HUES64 (cell line): ENCODE measurements around the gene SMIM24.
"Not testable (repeated sequence)": the region's sequence is repeated elsewhere in the genome, so short reads cannot be mapped to it uniquely, and the experiment has no call there.

Experiments used
- H3K27ac ChIP-seq: 2 replicates; pipeline ENCODE4 v1.7.0; 2013; ENCODE audit warnings: low read depth, low read length, inconsistent platforms
- H3K27me3 ChIP-seq: 2 replicates; pipeline ENCODE4 v1.6.1; 2013; ENCODE audit warnings: mild to moderate bottlenecking, low read length; ENCODE audit not compliant: insufficient read depth
- H3K36me3 ChIP-seq: 2 replicates; pipeline ENCODE4 v1.6.1; 2013; ENCODE audit warnings: mild to moderate bottlenecking, low read length; ENCODE audit not compliant: insufficient read depth
- H3K4me1 ChIP-seq: 2 replicates; pipeline ENCODE4 v1.6.1; 2013; ENCODE audit warnings: mild to moderate bottlenecking, low read length, moderate library complexity; ENCODE audit not compliant: insufficient read depth
- H3K4me3 ChIP-seq: 2 replicates; pipeline ENCODE4 v1.5.1; 2013; ENCODE audit warnings: mild to moderate bottlenecking, low read length, moderate library complexity
- H3K9ac ChIP-seq: 2 replicates; pipeline ENCODE4 v1.6.1; 2013; ENCODE audit warnings: mild to moderate bottlenecking, low read depth, low read length
- H3K9me3 ChIP-seq: 2 replicates; pipeline ENCODE4 v1.6.1; 2013; ENCODE audit warnings: low read depth, low read length; ENCODE audit not compliant: insufficient read depth
- WGBS: fragments of 150-250, 120-280 bp; methylation state at CpG from one replicate; pipeline ENCODE4 v1.1.7; 2013; ENCODE audit warnings: missing lambda C conversion rate; 5-methylcytosine and 5-hydroxymethylcytosine counted together

Gene SMIM24

GRCh38 chr19:3513229-3514140 is 33.2 kb upstream of the SMIM24 start:
- Histone ChIP-seq H3K36me3 (peaks cover 19% of the 10 kb centered on the region; the same call in 1 of the 2 replicates), H3K9ac (no peak overlapping the region; the same call in 1 of the 2 replicates), H3K4me1 (peaks cover 8% of the 10 kb centered on the region), H3K27me3 (no peaks in the 10 kb centered on the region), H3K9me3 (no peaks in the 10 kb centered on the region), H3K27ac (no peak overlapping the region), H3K4me3 (no peak overlapping the region)
- 93% methylated on average over 23 of the region's 23 CpGs for WGBS

- Histone ChIP-seq H3K4me1 (0 out of 2 replicates have a peak, but pooled peaks cover 1% of the 10 kb centered on the region), H3K9ac (no peak overlapping the region), H3K9me3 (no peaks in the 10 kb centered on the region), H3K27me3 (no peaks in the 10 kb centered on the region), H3K27ac (no peak overlapping the region), H3K36me3 (peaks cover 19% of the 10 kb centered on the region; the same call in 1 of the 2 replicates), H3K4me3 (no peak overlapping the region)
- 92% methylated on average over 17 of the region's 17 CpGs for WGBS
Observed at GRCh38 chr19:3512562-3513228, 32.4 kb upstream of the SMIM24 start.

GRCh38 chr19:3511506-3512251 is 31.4 kb upstream of the SMIM24 start:
- WGBS: 95% methylated on average over 26 of the region's 26 CpGs
- Histone ChIP-seq H3K4me3 (no peak overlapping the region), H3K9me3 (no peaks in the 10 kb centered on the region), H3K4me1 (peaks cover 2% of the 10 kb centered on the region; the same call in 1 of the 2 replicates), H3K36me3 (peaks cover 19% of the 10 kb centered on the region; the same call in 1 of the 2 replicates), H3K27ac (no peak overlapping the region), H3K27me3 (no peaks in the 10 kb centered on the region), H3K9ac (no peak overlapping the region)

GRCh38 chr19:3510727-3511126 is 30.4 kb upstream of the SMIM24 start:
- peaks cover 2% of the 10 kb centered on the region; the same call in 1 of the 2 replicates for H3K4me1 ChIP-seq
- H3K9ac ChIP-seq: no peak overlapping the region
- H3K27me3 ChIP-seq: no peaks in the 10 kb centered on the region
- no peak overlapping the region for H3K27ac ChIP-seq
- H3K36me3 ChIP-seq: peaks cover 19% of the 10 kb centered on the region; the same call in 1 of the 2 replicates
- H3K9me3 ChIP-seq: no peaks in the 10 kb centered on the region
- no peak overlapping the region for H3K4me3 ChIP-seq
- WGBS: 94% methylated on average over 22 of the region's 22 CpGs

- Histone ChIP-seq H3K27ac (no peak overlapping the region), H3K9ac (no peak overlapping the region), H3K27me3 (no peaks in the 10 kb centered on the region), H3K4me1 (peaks cover 2% of the 10 kb centered on the region; the same call in 1 of the 2 replicates), H3K36me3 (peaks cover 19% of the 10 kb centered on the region; the same call in 1 of the 2 replicates), H3K9me3 (no peaks in the 10 kb centered on the region), H3K4me3 (no peak overlapping the region)
- 94% methylated on average over 15 of the region's 15 CpGs for WGBS
Observed at GRCh38 chr19:3509566-3509989, 29.3 kb upstream of the SMIM24 start.

- Histone ChIP-seq H3K9me3 (no peaks in the 10 kb centered on the region), H3K4me3 (no peak overlapping the region), H3K4me1 (peaks cover 2% of the 10 kb centered on the region; the same call in 1 of the 2 replicates), H3K27ac (no peak overlapping the region), H3K36me3 (peaks cover 19% of the 10 kb centered on the region; the same call in 1 of the 2 replicates), H3K9ac (no peak overlapping the region), H3K27me3 (no peaks in the 10 kb centered on the region)
- 95% methylated on average over 23 of the region's 23 CpGs for WGBS
Observed at GRCh38 chr19:3508771-3509535, 28.6 kb upstream of the SMIM24 start.

GRCh38 chr19:3508121-3508661 is 27.9 kb upstream of the SMIM24 start:
- not testable (repeated sequence) for H3K9me3 ChIP-seq, H3K4me3 ChIP-seq, H3K27me3 ChIP-seq, H3K4me1 ChIP-seq, H3K27ac ChIP-seq, H3K9ac ChIP-seq
- H3K36me3 ChIP-seq: peaks cover 19% of the 10 kb centered on the region; the same call in 1 of the 2 replicates
- WGBS: 93% methylated on average over 18 of the region's 18 CpGs

- WGBS: 12% methylated on average over 26 of the region's 31 CpGs
- Histone ChIP-seq H3K4me3 (peak overlapping the region; percentile 72), H3K27me3 (no peaks in the 10 kb centered on the region), H3K27ac (no peak overlapping the region), H3K9ac (peak overlapping the region; percentile 42; the same call in 1 of the 2 replicates), H3K4me1 (peaks cover 2% of the 10 kb centered on the region; the same call in 1 of the 2 replicates), H3K9me3 (no peaks in the 10 kb centered on the region), H3K36me3 (peaks cover 19% of the 10 kb centered on the region; the same call in 1 of the 2 replicates)
Observed at GRCh38 chr19:3507371-3508120, 27.2 kb upstream of the SMIM24 start.

GRCh38 chr19:3506384-3507340 is 26.3 kb upstream of the SMIM24 start:
- H3K27me3 ChIP-seq: no peaks in the 10 kb centered on the region
- H3K36me3 ChIP-seq: peaks cover 19% of the 10 kb centered on the region; the same call in 1 of the 2 replicates
- WGBS: under 1% methylated on average over 69 of the region's 69 CpGs
- peak overlapping the region; percentile 72 for H3K4me3 ChIP-seq
- H3K4me1 ChIP-seq: peaks cover 2% of the 10 kb centered on the region; the same call in 1 of the 2 replicates
- peak overlapping the region; percentile 28; the same call in 1 of the 2 replicates for H3K27ac ChIP-seq
- peak overlapping the region; percentile 70 for H3K9ac ChIP-seq
- no peaks in the 10 kb centered on the region for H3K9me3 ChIP-seq
